Measurements from ENCODE around the gene ABCA8. TPM values are rescaled to one million over a fixed set of nuclear protein-coding genes. Genes with fewer than 3 reads are reported as not detected.
A peak's percentile ranks its signal among the peaks of the same experiment; 100 is the strongest.
"Not testable (repeated sequence)": the region's sequence is repeated elsewhere in the genome, so short reads cannot be mapped to it uniquely, and the experiment has no call there.

Gene ABCA8
- total RNA-seq, result 10 to 100 TPM; 26.1 to 95.4 (median 56.1) TPM

- Histone ChIP-seq H3K27ac (peak within 1 kb of the TSS; percentile 25 to 45 (median 44)), H3K27me3 (no peaks in the 10 kb centered on the region), H3K9me3 (no peaks in the 10 kb centered on the region), H3K36me3 (no peaks in the 10 kb centered on the region), H3K4me3 (replicated peaks in 1 of 3) (peak within 1 kb of the TSS in 1 of 3 donors; percentile 9), H3K4me1 (peaks cover 0 to 4% of the 10 kb centered on the region in 2 donors)
- WGBS, 2 donors, result 39 to 49% methylated on average over 4 of the region's 4 CpGs
- TF ChIP-seq CTCF (IDR thresholded peaks at IDR 0.05) (no peak), POLR2A (IDR thresholded peaks at IDR 0.05) (no peak)
- intact Hi-C loops (cut with DNase I), result no loop called here
- peak; percentile 5 to 6 for DNase-seq
Observed at GRCh38 chr17:68955181-68955841, at the start of gene ABCA8. TSS of gene ABCA8 (minus strand) at chr17:68955392. CDS start at chr17:68942034, 13,358 bp downstream.

GRCh38 chr17:69004759-69005158, 49.6 kb upstream of the ABCA8 start:
- whole genome bisulfite sequencing, 2 donors, result 93 to 95% methylated on average over 24 to 25 of the region's 27 CpGs
- DNase-seq; intact Hi-C loops (cut with DNase I): not testable (repeated sequence)

GRCh38 chr17:68999743-69000142, 44.6 kb upstream of the ABCA8 start:
- WGBS, 2 donors, result 95 to 96% methylated on average over 3 of the region's 3 CpGs
- DNase-seq; H3K4me3 ChIP-seq (replicated peaks in 1 of 3); H3K36me3 ChIP-seq; H3K27me3 ChIP-seq; H3K4me1 ChIP-seq; H3K27ac ChIP-seq; H3K9me3 ChIP-seq; intact Hi-C loops (cut with DNase I): not testable (repeated sequence)

More at GRCh38 chr17:69004759-69005158, 49.6 kb upstream of the ABCA8 start:
- not testable (repeated sequence) for H3K4me1 ChIP-seq; H3K9me3 ChIP-seq; H3K36me3 ChIP-seq; H3K27ac ChIP-seq; H3K27me3 ChIP-seq; H3K4me3 ChIP-seq (replicated peaks in 1 of 3)

GRCh38 chr17:68993112-68993511, 37.9 kb upstream of the ABCA8 start:
- Histone ChIP-seq H3K4me3 (replicated peaks in 1 of 3) (no peak overlapping the region), H3K36me3 (no peaks in the 10 kb centered on the region), H3K27ac (no peak overlapping the region), H3K9me3 (no peaks in the 10 kb centered on the region), H3K27me3 (no peaks in the 10 kb centered on the region), H3K4me1 (no peaks in the 10 kb centered on the region)
- intact Hi-C loops (cut with DNase I), result no loop called here
- DNase-seq, result no peak
- 72 to 75% methylated on average over 4 of the region's 4 CpGs for WGBS, 2 donors
- TF ChIP-seq POLR2A (IDR thresholded peaks at IDR 0.05) (no peak), CTCF (IDR thresholded peaks at IDR 0.05) (no peak)

GRCh38 chr17:68987966-68988365, 32.8 kb upstream of the ABCA8 start:
- no peaks in the 10 kb centered on the region for H3K36me3 ChIP-seq
- H3K9me3 ChIP-seq, result no peaks in the 10 kb centered on the region
- no peak overlapping the region for H3K27ac ChIP-seq
- TF ChIP-seq POLR2A (IDR thresholded peaks at IDR 0.05) (no peak), CTCF (IDR thresholded peaks at IDR 0.05) (no peak)
- WGBS, 2 donors, result 71 to 72% methylated on average over 4 of the region's 4 CpGs
- H3K4me3 ChIP-seq (replicated peaks in 1 of 3), result no peak overlapping the region
- no peak for DNase-seq
- H3K27me3 ChIP-seq, result no peaks in the 10 kb centered on the region
- intact Hi-C loops (cut with DNase I), result no loop called here
- H3K4me1 ChIP-seq, result no peaks in the 10 kb centered on the region

GRCh38 chr17:68981288-68981687, 26.1 kb upstream of the ABCA8 start:
- Histone ChIP-seq H3K4me3 (replicated peaks in 1 of 3) (no peak overlapping the region), H3K27me3 (no peaks in the 10 kb centered on the region), H3K9me3 (no peaks in the 10 kb centered on the region), H3K27ac (no peak overlapping the region), H3K4me1 (no peaks in the 10 kb centered on the region), H3K36me3 (no peaks in the 10 kb centered on the region)
- intact Hi-C loops (cut with DNase I), result no loop called here
- no peak for TF ChIP-seq CTCF (IDR thresholded peaks at IDR 0.05)
- no peak for TF ChIP-seq POLR2A (IDR thresholded peaks at IDR 0.05)
- WGBS, 2 donors, result 49 to 58% methylated on average over 2 of the region's 2 CpGs
- DNase-seq, result peak; percentile 11 to 19

Measured in thyroid gland (tissue), 4 donors.